Mesenchymal stem cell (in vitro differentiated cells and primary cell): Measurements from ENCODE around the gene MAPK8.

Source experiments
- DNase-seq: peaks from one replicate; pipeline ENCODE4 v3.0.0-alpha.2; 2013
- H2AFZ ChIP-seq: one replicate; pipeline ENCODE4 v1.6.1; 2013; ENCODE audit warnings: low read depth, mild to moderate bottlenecking, control low read depth, inconsistent platforms, low read length, moderate library complexity
- H2AK5ac ChIP-seq: 2 replicates; pipeline ENCODE4 v1.6.1; 2013; ENCODE audit warnings: low read length, moderate library complexity, mild to moderate bottlenecking, inconsistent platforms; ENCODE audit not compliant: severe bottlenecking
- H2BK120ac ChIP-seq: one replicate; pipeline ENCODE4 v1.6.1; 2013; ENCODE audit warnings: low read depth, mild to moderate bottlenecking, inconsistent platforms, low read length, moderate library complexity
- H2BK12ac ChIP-seq, 2 experiments: one replicate each; pipeline ENCODE4 v1.6.1; 2013; ENCODE audit warnings: inconsistent platforms in 2 of 2, low read length in 2 of 2, mild to moderate bottlenecking in 2 of 2, moderate library complexity in 2 of 2, control low read depth in 1 of 2
- H2BK15ac ChIP-seq: one replicate; pipeline ENCODE4 v1.6.1; 2013; ENCODE audit warnings: mild to moderate bottlenecking, low read depth, inconsistent platforms; ENCODE audit not compliant: poor library complexity, severe bottlenecking
- H2BK5ac ChIP-seq: 2 replicates; pipeline ENCODE4 v1.6.1; 2013; ENCODE audit warnings: low read depth, mild to moderate bottlenecking, low read length, control low read depth, inconsistent platforms; ENCODE audit not compliant: poor library complexity, severe bottlenecking
- H3K14ac ChIP-seq, 2 experiments: one replicate each; pipeline ENCODE4 v1.6.1; 2013; ENCODE audit warnings: inconsistent platforms in 2 of 2, low read length in 2 of 2, control low read depth in 1 of 2, mild to moderate bottlenecking in 1 of 2, moderate library complexity in 1 of 2
- H3K18ac ChIP-seq, 2 experiments: one replicate each; pipeline ENCODE4 v1.6.1; 2013; ENCODE audit warnings: inconsistent platforms in 2 of 2, low read length in 2 of 2, control low read depth in 1 of 2, low read depth in 1 of 2, mild to moderate bottlenecking in 1 of 2
- H3K23ac ChIP-seq, 2 experiments: one replicate each; pipeline ENCODE4 v1.6.1; 2013; ENCODE audit warnings: inconsistent platforms in 2 of 2, low read length in 2 of 2, mild to moderate bottlenecking in 2 of 2, moderate library complexity in 2 of 2, control low read depth in 1 of 2
- H3K27ac ChIP-seq: 2 replicates; pipeline ENCODE4 v1.5.1; 2013; ENCODE audit warnings: mild to moderate bottlenecking, moderate library complexity, low read length, control low read depth, inconsistent platforms; ENCODE audit not compliant: poor library complexity, severe bottlenecking
- H3K27me3 ChIP-seq, 2 experiments: 2 replicates each; pipeline versions ENCODE4 v1.6.1 to v1.7.0; 2013; ENCODE audit warnings: low read length in 2 of 2, mild to moderate bottlenecking in 2 of 2, moderate library complexity in 2 of 2, control low read depth in 1 of 2, inconsistent platforms in 1 of 2; ENCODE audit not compliant: control insufficient read depth in 1 of 2, insufficient read depth in 1 of 2
- H3K36me3 ChIP-seq, 2 experiments: 2 replicates each; pipeline versions ENCODE4 v1.6.1 to v1.7.0; 2013; ENCODE audit warnings: low read length in 2 of 2, control low read depth in 1 of 2, inconsistent platforms in 1 of 2, low read depth in 1 of 2, mild to moderate bottlenecking in 1 of 2; ENCODE audit not compliant: insufficient read depth in 2 of 2, control insufficient read depth in 1 of 2
- H3K4ac ChIP-seq, 2 experiments: one replicate each; pipeline ENCODE4 v1.6.1; 2013; ENCODE audit warnings: inconsistent platforms in 2 of 2, low read length in 2 of 2, mild to moderate bottlenecking in 2 of 2, moderate library complexity in 2 of 2, control low read depth in 1 of 2, low read depth in 1 of 2
- H3K4me1 ChIP-seq: 2 replicates; pipeline ENCODE4 v1.6.1; 2013; ENCODE audit warnings: low read depth, low read length, control low read depth; ENCODE audit not compliant: control insufficient read depth, insufficient read depth
- H3K4me2 ChIP-seq: 2 replicates; pipeline ENCODE4 v1.6.1; 2013; ENCODE audit warnings: low read length, mild to moderate bottlenecking, inconsistent platforms; ENCODE audit not compliant: poor library complexity, severe bottlenecking
- H3K4me3 ChIP-seq, 2 experiments: 2 replicates each; pipeline versions ENCODE4 v1.5.1 to v1.7.0; 2013; ENCODE audit warnings: low read length in 2 of 2, mild to moderate bottlenecking in 2 of 2, control low read depth in 1 of 2, low read depth in 1 of 2; ENCODE audit not compliant: insufficient read depth in 1 of 2
- H3K79me1 ChIP-seq: replicated peaks from 2 replicates; pipeline ENCODE4 v1.6.1; 2013; ENCODE audit warnings: mild to moderate bottlenecking, control low read depth, low read length, inconsistent platforms; ENCODE audit not compliant: poor library complexity, severe bottlenecking
- H3K9ac ChIP-seq: 2 replicates; pipeline ENCODE4 v1.7.0; 2013; ENCODE audit warnings: mild to moderate bottlenecking, low read length, moderate library complexity
- H3K9me3 ChIP-seq: 2 replicates; pipeline ENCODE4 v1.7.0; 2013; ENCODE audit warnings: mild to moderate bottlenecking, low read length; ENCODE audit not compliant: control insufficient read depth
- H4K8ac ChIP-seq: one replicate; pipeline ENCODE4 v1.6.1; 2013; ENCODE audit warnings: inconsistent platforms, mild to moderate bottlenecking, low read length, moderate library complexity
- H4K91ac ChIP-seq: one replicate; pipeline ENCODE4 v1.6.1; 2013; ENCODE audit warnings: mild to moderate bottlenecking, low read length, inconsistent platforms
- WGBS: methylation state at CpG from one replicate; pipeline ENCODE4 v1.1.7; 2013; ENCODE audit warnings: mixed read lengths; 5-methylcytosine and 5-hydroxymethylcytosine counted together

MAPK8 gene

GRCh38 chr10:48463318-48464003 is 157.0 kb downstream of the MAPK8 start:
- 78% methylated on average over 6 of the region's 8 CpGs for WGBS
- Histone ChIP-seq H2BK120ac (no peak overlapping the region), H3K27ac (no peak overlapping the region), H2BK12ac (peak overlapping the region; percentile 28 to 34), H3K9me3 (no peaks in the 10 kb centered on the region), H3K27me3 (peaks cover 0 to 10% of the 10 kb centered on the region in 2 experiments), H4K91ac (peak overlapping the region; percentile 34), H3K23ac (no peak overlapping the region), H3K14ac (no peak overlapping the region), H3K4ac (no peak overlapping the region), H2BK15ac (no peak overlapping the region), H4K8ac (no peak overlapping the region), H2AK5ac (no peak overlapping the region), H3K36me3 (peaks cover 7 to 39% of the 10 kb centered on the region in 2 experiments), H2AFZ (no peak overlapping the region), H3K4me1 (peaks cover 14% of the 10 kb centered on the region), H3K18ac (peak overlapping the region in 1 of 2 experiments; percentile 73), H3K4me3 (no peak overlapping the region), H2BK5ac (no peak overlapping the region), H3K4me2 (no peak overlapping the region), H3K9ac (no peak overlapping the region), H3K79me1 (peaks cover 8% of the 10 kb centered on the region)
- DNase-seq = peak; percentile 25

- Histone ChIP-seq H2BK120ac (no peak overlapping the region), H3K4me2 (no peak overlapping the region), H2BK5ac (no peak overlapping the region), H3K4me3 (no peak overlapping the region), H2BK12ac (peak overlapping the region in 1 of 2 experiments; percentile 39), H3K36me3 (peaks cover 9 to 37% of the 10 kb centered on the region in 2 experiments), H4K8ac (no peak overlapping the region), H3K9ac (no peak overlapping the region), H3K79me1 (peaks cover 10% of the 10 kb centered on the region), H2AK5ac (no peak overlapping the region), H3K27me3 (peaks cover 0 to 10% of the 10 kb centered on the region in 2 experiments), H3K27ac (no peak overlapping the region), H3K14ac (peak overlapping the region in 1 of 2 experiments; percentile 61), H3K9me3 (no peaks in the 10 kb centered on the region), H3K4me1 (peaks cover 14% of the 10 kb centered on the region), H3K4ac (peak overlapping the region in 1 of 2 experiments; percentile 35), H4K91ac (peak overlapping the region; percentile 69), H2BK15ac (peak overlapping the region; percentile 12), H2AFZ (no peak overlapping the region), H3K18ac (peak overlapping the region in 1 of 2 experiments; percentile 29), H3K23ac (no peak overlapping the region)
- WGBS = 94% methylated on average over 9 of the region's 9 CpGs
- no peak for DNase-seq
These were observed 157.8 kb downstream of the MAPK8 start for GRCh38 chr10:48464121-48464870.

DNA sequence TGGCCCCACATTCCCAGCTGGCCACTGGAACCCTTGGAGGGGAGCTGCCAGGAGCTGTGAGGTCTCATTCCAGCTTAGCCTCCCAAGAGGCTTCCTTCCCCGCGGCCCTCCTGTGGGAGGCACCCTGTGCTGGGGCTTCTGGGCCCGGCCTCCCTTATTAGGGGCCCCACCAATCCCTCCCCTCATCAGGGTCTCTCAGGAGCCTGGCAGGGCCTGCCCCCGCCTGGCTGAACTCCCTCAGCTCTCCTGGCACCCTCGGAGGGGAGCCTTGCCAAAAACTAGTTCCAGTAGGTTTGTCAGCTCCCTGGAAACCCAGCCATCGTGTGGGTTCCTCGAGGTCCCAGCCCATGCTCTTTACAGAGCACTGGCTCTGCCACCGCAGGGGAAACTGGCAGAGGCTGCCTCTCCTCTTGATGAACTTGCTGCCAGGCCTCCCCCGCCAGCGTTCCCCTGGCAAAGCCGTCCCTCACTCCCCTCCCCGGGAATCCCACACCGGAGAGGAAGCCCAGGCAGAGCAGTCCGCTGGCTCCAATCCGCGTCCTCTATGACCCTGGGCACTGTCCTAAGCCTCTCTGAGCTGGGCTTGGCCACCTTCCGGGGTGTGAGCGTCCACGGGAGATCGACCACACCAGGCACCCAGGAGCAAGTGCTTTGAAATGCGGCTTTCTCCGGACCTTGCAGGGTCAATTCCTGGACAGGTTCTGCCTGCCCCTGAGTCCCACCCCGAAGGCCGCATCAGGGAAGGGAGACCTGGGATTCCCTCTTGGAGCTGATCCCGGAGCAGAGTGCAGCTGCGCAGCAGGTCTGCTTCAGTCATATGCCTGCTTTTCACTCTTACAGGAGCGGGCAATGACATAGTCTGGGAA is 158.6 kb downstream of the MAPK8 start:
- Histone ChIP-seq H2AK5ac (no peak overlapping the region), H2BK15ac (peak overlapping the region; percentile 12), H4K91ac (no peak overlapping the region), H3K4me2 (no peak overlapping the region), H3K36me3 (peaks cover 10 to 36% of the 10 kb centered on the region in 2 experiments), H2BK12ac (peak overlapping the region in 1 of 2 experiments; percentile 19), H2BK5ac (no peak overlapping the region), H2BK120ac (no peak overlapping the region), H3K79me1 (peaks cover 15% of the 10 kb centered on the region), H3K9me3 (no peaks in the 10 kb centered on the region), H3K14ac (no peak overlapping the region), H3K27ac (no peak overlapping the region), H3K4me3 (no peak overlapping the region), H2AFZ (no peak overlapping the region), H3K4me1 (peaks cover 10% of the 10 kb centered on the region), H3K23ac (no peak overlapping the region), H3K4ac (no peak overlapping the region), H3K18ac (no peak overlapping the region), H4K8ac (no peak overlapping the region), H3K27me3 (peaks cover 0 to 10% of the 10 kb centered on the region in 2 experiments), H3K9ac (no peak overlapping the region)
- 89% methylated on average over 25 of the region's 27 CpGs for WGBS
- DNase-seq = no peak
